HG03045 (cell line): ENCODE results near the gene ZNF324B.
A peak's percentile ranks its signal among the peaks of the same experiment; 100 is the strongest.
"Not testable (repeated sequence)": the region's sequence is repeated elsewhere in the genome, so short reads cannot be mapped to it uniquely, and the experiment has no call there.

Experiments used
- ATAC-seq: cut with Tn5 transposase; IDR thresholded peaks from one replicate; pipeline ENCODE4 v1.9.1; 2021; ENCODE audit warnings: mild to moderate bottlenecking, moderate library complexity; ENCODE audit not compliant: unreplicated experiment

The ZNF324B gene

DNA sequence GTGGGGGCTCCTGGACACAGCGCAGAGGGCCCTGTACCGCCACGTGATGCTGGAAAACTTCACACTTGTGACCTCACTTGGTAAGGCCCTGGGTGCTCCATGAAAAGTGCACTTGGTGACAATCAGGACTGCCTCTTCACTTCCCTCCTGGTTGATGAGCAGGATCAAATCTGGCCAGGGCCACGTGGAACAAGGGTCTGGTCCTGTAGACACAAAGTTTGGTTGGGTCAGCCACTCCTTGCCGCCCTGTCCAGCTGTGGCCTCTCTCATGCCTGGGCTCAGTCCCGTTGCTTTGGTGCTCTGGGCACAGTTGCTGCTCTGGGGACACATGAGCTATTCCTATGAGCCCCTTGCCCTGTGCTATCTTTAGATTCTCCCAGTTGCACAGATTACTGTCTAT, 2.3 kb downstream of the ZNF324B start:
- ATAC-seq: no peak

DNA sequence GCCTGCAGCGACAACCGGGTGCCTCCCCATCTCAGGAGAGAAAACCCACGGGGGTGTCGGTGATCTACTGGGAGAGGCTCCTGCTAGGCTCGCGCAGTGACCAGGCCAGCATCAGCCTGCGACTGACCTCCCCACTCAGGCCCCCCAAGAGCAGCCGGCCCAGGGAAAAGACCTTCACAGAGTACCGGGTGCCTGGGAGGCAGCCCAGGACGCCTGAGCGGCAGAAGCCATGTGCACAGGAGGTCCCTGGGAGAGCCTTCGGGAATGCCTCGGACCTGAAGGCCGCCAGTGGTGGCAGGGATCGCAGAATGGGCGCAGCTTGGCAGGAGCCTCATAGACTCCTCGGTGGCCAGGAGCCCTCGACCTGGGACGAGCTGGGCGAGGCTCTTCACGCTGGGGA, 3.9 kb downstream of the ZNF324B start:
- ATAC-seq: no peak

GRCh38 chr19:58456111-58456510, 4.7 kb downstream of the ZNF324B start:
- no peak for ATAC-seq

DNA sequence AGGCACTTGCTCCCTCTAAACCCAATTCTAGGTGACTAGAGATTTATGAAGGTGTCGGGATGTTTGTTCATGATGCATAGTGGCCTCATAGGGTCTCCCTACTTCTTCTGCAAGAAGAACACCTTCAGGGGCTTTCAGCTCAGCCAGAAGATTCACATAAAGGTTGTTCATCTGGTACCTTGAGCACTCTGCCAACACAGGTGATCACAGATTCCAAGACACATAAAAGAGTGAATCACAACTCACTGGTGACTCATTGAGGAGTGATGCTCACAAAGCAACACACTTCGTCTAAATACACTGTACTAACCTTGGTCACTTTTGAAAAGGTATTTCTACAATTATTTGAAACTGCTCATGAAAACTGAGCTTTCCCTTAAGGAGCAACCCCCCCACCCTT, 8.6 kb downstream of the ZNF324B start:
- ATAC-seq: no peak

- peak; percentile 32 for ATAC-seq
Observed at GRCh38 chr19:58466089-58466759, 14.8 kb downstream of the ZNF324B start.

DNA sequence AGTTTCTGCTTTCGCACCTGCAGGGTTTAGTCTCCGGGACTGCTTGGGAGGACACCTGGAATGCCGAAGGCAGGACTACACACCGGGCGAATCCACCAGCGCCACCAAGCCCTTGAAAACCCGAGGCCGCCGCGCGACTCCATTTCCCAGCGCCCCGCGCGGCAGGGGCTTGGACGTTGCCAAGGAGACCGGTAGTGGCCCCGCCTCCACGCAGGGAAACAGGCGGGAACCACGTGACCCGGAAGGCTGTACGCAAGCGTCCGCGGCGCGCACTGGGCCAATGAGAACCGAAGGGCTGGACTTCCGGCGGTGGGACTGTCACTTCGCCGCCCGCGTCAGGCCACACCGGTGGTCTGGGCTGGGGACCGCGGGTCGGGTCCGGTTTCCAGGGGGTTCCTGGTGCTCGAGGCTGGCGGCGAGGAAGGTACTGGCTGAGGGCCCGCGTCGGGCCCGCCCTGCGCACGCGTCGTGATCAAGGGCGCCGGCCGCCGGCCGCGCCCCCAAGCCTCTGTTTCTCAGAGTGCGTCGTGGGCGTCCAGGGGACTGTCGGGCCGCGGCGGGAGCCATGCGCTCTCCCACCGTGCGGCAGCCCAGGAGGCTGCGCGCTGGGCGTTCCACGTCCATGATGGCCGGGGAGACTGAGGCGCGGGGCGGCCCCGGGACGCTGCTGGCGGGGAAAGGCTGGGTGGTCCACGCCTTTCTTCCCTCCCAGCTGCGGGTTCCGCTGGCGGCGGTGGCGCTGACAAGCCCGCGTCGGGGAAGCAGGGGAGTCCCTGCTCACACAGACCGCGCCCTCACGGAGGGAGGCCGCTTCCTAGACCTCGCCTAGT, 15.6 kb downstream of the ZNF324B start, which contains the start of gene ZNF324:
TSS of gene ZNF324 (plus strand) at position 321 of the 830 bp plus-strand sequence. CDS start 2,106 bp downstream, outside the sequence.
- ATAC-seq: peak; percentile 85

DNA sequence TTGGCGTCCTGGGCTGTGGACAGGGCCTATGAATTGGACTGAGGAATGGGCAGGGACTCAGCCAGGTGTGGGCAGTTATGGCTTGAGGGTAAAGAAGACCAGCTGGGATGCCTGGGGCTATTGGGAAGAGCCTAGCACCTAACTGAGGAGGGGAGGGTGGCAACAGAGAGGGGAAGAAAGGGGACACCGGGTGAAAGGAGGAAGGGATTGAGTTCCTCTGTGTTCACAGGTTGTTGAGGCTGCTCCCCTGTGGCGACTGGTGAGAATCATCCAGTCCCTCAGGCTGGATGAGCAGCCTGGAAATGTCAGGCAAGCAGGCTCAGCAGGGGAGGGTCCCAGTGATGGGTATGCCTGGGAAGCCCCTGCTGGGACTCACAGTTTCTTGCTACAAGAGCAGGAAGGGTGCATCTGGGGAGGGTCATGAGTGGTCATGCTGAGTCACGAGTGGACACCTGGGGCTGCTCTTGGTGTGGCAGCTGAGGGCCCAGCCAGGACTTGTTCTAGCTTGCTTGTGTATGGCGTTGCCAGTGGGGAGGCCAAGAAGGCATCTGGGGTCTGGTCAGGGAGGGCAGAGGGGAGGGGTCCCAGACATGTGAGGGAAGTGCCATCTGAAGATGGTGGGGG, 16.9 kb downstream of the ZNF324B start:
- no peak for ATAC-seq

DNA sequence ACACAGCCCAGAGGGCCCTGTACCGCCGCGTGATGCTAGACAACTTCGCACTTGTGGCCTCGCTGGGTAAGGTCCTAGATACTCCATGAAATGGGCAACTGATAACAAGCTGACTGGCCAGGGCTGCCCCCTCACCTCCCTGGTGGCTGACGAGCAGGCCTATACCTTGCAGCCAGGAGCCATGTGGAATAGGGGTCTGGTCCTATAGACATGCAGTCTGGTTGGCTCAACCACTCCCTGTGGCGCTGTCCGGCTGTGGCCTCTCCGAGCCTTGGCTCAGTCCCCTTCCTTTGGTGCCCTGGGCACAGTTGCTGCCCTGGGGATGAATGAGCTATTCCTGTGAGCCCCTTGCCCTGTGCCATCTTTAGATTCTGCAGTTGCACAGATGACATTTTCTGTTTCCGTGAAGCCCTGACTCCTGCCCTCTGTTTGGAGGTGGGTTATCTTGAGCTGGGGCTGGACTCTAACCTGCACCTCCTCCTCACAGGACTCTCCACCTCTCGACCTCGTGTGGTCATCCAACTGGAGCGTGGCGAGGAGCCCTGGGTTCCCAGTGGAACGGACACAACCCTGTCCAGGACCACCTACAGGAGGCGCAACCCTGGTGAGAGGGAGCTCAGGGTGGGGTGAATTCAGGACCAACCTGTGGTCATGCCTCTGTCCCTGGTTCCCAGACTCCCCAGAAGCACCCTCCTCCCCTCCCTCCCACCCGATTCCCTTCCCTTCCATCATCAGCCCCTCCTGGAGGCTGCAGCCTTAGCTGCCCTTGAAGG, 18.0 kb downstream of the ZNF324B start:
- no peak for ATAC-seq

DNA sequence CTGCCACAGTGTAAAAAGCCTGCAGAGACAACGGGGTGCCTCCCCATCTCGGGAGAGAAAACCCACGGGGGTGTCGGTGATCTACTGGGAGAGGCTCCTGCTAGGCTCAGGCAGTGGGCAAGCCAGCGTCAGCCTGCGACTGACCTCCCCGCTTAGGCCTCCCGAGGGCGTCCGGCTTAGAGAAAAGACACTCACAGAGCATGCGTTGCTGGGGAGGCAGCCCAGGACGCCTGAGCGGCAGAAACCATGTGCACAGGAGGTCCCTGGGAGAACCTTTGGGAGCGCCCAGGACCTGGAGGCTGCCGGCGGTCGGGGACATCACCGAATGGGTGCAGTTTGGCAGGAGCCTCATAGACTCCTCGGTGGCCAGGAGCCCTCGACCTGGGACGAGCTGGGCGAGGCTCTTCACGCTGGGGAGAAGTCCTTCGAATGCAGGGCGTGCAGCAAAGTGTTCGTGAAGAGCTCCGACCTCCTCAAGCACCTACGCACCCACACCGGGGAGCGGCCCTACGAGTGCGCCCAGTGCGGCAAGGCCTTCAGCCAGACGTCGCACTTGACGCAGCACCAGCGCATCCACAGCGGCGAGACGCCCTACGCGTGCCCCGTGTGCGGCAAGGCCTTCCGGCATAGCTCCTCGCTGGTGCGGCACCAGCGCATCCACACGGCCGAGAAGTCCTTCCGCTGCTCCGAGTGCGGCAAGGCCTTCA, 19.6 kb downstream of the ZNF324B start:
- ATAC-seq: not testable (repeated sequence)

- ATAC-seq: no peak
Observed at GRCh38 chr19:58471736-58472135, 20.3 kb downstream of the ZNF324B start.

- ATAC-seq: no peak
Observed at GRCh38 chr19:58473775-58474174, 22.4 kb downstream of the ZNF324B start.

GRCh38 chr19:58474291-58474996, 23.0 kb downstream of the ZNF324B start:
- ATAC-seq: no peak

DNA sequence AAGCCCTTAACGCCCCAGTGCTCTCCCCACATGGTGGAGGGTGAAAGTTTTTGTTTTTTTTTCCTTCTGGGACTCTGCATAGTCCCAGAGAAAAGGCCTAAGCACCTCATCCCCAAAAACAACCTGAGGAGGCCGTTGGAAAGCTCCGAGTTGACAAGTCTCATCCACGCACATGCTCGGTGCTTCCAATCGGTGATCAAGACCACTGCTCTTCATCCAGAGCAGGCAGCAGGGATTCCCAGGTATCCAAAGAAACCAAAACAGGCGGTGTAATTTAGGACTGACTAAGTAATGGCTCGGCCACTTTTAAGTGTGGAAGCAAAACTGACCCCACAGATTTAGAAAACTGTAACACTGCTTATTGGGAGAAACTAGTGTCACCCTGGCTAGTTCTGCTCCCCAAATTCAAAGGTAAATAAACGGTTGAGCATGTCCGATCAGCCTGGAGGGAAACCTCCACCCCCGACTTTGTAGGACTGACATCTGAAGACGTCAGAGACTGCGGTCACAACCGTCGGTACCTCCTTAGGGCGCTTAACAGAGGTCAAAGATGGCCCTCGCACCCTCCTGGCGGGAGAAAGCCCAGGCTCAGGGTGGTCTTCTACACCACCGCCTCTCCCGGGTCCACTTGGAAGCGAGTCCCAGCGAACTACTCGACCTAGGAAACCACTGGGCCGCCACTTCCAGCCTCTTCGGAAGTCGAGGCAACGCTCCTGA, 23.7 kb downstream of the ZNF324B start:
- ATAC-seq: no peak

- peak; percentile 81 for ATAC-seq
Observed at GRCh38 chr19:58475714-58476497, 24.5 kb downstream of the ZNF324B start, which contains the start of gene ZNF446. TSS of gene ZNF446 (plus strand) at chr19:58476352. CDS start at chr19:58477219, 867 bp downstream.

- no peak for ATAC-seq
Observed at GRCh38 chr19:58476498-58477015, 25.1 kb downstream of the ZNF324B start.

DNA sequence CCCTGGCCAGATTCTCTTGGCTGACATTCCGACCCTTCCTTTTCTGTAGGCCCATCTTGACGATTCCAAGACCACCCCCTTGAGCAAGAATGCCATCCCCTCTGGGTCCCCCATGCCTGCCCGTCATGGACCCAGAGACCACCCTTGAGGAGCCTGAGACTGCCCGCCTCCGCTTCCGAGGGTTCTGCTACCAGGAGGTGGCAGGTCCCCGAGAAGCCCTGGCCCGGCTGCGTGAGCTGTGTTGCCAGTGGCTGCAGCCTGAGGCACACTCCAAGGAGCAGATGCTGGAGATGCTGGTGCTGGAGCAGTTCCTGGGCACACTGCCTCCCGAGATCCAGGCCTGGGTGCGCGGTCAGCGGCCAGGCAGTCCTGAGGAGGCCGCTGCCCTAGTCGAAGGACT, 25.7 kb downstream of the ZNF324B start:
- no peak for ATAC-seq

- no peak for ATAC-seq
Observed at GRCh38 chr19:58477871-58478270, 26.4 kb downstream of the ZNF324B start.

DNA sequence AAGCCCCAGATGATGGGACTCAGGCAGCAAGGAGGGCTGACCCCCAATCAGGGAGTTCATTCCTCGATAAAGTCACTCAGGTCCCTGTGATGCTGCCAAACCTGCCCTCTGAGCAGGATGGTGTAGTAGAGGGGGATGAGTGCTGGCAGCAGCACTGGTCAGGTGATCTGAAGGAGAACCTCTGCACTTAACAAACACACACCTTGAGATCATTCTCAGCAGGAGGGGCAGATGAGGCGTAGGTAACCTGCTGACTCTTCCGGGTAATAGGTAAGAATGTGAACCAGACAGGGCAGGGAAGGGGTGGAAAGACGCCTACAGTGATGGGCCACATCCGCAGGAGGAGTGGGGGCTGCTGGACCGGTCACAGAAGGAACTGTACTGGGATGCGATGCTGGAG, 27.9 kb downstream of the ZNF324B start:
- no peak for ATAC-seq
